HG03575 (cell line): ENCODE measurements around the gene BCR.

ENCODE experiments used
- ATAC-seq: cut with Tn5 transposase; IDR thresholded peaks from one replicate; pipeline ENCODE4 v1.9.1; 2021; ENCODE audit not compliant: unreplicated experiment, insufficient number of reproducible peaks, low FRiP score; ENCODE audit errors: extremely low read depth

The BCR gene

GRCh38 chr22:23187871-23188700 lies 7.8 kb downstream of the BCR start:
- no peak for ATAC-seq

DNA sequence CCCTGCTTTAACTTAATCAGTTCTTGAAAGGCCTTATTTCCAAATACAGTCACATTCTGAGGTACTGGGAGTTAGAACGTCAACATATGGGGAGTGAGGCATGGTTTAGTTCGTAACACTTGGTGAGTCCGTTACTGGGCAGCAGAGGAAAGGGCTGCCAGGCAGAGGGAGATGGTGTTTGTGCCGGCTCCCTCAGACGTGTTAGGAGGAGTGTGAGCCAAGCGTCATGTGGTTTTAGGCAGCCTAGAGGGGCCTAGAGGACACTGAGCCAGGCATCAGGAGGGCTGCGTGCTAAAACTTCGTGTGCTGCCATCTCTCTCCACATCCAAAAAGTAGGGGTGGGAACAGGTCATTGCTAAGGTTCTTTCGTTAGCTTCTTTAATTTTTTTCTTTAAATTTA lies 10.2 kb downstream of the BCR start:
- no peak for ATAC-seq

DNA sequence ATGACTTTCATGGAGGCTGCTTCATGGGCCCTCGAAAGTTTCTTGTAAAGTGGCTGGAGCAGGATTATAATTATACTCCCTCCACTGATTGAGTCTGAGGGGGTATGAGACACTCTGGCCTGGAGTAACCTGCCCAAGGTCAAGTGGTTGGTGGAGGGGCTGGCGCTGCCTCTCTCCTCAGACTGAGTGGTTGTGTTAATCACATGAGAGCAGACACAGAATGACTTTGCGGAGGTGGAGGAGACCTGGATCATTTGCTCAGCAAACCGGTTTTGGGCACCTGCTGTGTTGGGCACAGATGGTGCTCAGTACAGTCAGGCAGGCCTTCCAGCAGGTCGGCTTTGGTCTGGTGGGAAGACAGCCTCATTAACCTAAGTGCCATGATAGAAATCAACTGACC lies 11.8 kb downstream of the BCR start:
- ATAC-seq: no peak

DNA sequence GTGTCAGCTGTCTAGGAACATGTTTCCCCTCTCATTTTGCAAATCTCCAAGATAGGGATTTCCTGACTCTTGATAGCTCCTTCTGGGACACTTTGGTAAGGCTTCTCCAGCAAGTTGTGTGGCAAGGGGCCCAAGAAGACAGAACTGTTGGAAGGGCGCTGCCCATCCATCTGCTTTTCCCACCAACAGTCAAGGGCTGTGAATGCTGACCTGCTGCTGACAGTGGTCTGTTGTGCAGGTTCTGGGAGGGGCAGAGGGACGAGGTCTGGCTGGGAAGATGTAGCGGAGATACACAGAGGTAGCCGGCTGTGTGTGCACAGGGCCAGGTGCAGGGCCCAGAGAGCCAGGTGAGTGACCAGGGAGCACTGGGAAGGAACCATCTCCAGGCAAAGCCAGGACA lies 12.2 kb downstream of the BCR start:
- no peak for ATAC-seq

- ATAC-seq: no peak
These were observed 13.0 kb downstream of the BCR start for GRCh38 chr22:23193196-23193827.

DNA sequence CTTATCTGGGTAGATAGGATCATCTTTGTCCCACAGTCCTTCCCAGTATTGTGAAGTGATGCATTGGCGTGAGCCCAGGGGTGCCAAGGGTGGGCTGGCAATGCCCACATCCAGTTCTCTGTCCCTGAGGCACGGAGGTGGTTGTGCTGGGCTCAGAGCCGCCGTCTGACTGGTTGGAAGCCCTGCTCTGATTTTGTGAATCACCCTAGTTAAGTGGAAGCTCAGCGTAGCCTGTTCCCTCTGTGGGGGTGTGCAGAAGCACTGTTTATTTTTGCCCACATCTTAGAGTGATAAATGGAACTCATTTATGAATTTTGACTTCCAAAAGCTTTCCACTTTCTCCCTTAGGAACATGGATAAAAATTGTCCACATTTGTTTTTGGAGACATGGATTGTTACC lies 13.6 kb downstream of the BCR start:
- no peak for ATAC-seq

DNA sequence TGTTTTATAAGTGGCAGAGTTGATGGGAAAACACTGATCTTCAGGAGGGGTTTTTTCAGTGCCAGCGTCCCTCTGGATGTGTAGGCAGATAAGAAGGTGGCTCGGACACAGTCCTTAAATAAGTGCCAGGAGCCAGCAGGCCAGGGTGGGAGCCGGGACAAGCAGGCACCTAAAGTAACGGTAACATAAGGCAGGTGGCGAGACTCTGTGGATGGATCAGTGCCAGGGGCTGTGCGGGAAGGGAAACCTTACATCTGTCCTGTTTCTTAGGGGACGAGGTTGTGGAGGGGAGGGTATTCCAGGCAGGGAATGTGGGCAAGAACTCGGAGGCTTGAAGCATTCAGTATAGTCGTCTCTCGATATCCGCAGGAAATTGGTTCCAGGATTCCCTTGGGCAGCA lies 15.9 kb downstream of the BCR start:
- ATAC-seq: no peak

DNA sequence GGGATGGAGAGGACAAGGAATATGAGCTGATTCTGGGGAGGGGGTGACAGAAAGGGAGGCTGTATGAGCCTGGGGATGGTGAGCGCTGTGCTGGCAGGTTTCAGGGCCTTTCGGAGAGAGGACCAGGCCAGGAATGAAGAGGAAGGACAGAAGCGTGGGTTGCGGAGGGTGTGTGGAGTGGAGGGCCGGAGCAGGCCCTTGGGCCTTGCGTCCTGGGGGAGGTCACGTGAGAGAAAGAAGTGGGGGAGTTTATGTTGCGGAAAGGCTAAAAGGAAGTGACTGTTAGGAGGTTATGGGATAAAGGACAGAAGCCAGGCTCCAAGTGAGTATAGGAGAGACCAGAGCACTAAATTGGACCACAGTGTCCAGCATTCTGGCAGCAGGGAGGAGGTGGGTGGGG lies 17.5 kb downstream of the BCR start:
- no peak for ATAC-seq

GRCh38 chr22:23199159-23199558 lies 18.9 kb downstream of the BCR start:
- no peak for ATAC-seq

- ATAC-seq: no peak
These were observed 20.6 kb downstream of the BCR start for GRCh38 chr22:23200898-23201297.

DNA sequence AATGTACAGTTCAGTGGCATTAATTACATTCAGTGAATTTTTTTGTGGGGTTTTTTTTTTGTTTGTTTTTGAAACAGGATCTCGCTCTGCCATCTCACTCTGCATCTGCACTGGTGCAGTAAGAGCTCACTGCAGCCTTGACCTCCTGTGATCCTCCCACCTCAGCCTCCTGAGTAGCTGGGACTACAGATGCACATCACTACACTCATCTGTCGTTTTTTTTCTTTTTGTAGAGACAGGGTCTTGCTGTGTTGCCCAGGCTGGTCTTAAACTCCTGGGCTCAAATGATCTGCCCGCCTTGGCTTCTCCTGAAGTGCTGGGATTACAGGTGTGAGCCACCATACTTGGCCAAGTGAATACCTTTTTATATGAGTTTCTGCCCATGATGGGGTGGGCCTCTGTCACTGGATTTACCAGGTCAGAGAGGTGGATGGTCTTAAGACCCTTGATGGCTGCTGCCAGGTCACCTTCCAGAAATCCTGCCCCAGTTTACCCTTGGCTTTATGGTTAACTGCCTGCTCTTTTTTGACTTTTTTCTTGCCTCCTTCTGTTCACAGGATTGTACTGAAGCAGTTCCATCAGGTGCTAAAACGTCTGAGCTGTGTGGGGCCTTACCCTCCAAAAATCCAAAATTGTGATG lies 22.6 kb downstream of the BCR start:
- no peak for ATAC-seq

DNA sequence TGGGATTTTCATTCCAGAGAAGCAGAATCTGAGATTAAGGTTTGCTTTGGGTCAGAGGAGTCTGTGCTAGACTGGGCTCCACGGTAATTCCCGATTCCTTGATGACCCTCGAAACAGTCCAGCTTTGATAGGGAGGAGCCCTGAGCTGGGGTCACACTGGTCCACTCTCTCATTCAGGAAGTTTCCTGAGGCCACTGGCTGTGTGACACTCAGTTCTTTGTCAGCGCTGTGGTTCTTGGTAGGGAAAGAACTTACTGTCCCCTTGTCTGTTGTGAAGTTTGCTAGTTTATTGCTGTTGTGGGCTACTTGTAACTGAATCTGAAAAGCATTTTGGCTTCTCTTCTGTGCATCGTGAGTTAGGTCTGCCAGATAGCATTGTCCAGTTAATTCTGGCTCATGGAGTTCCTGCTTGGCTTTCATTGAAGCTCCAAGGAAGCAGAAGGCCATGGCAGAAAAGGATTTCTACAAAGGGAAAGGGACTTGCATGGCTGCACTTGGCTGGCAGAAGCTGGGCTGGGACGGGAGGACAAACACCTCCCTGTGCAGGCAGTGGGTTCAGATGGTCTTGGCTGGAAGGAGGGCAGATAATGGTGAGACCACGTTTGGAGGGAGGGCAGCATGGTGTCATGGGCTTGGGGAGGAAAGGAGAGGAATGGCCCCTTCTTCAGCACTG lies 23.3 kb downstream of the BCR start:
- no peak for ATAC-seq

DNA sequence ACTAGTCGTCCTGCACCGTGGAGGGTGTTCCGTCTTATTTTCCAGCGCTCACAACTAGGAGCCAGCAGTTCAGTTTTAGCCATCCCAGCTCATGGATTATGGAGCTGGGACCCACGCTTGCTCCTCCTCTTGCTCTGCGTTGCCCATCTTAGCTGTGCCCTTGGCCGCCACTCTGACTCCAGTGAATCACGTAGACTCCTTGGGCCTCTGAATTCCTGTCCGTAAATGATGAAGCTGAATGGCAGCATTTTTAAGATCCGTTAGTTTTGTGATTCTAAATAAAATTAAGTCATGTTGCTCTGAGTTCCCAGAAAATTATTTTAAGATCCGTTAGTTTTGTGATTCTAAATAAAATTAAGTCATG lies 23.8 kb downstream of the BCR start:
- no peak for ATAC-seq

DNA sequence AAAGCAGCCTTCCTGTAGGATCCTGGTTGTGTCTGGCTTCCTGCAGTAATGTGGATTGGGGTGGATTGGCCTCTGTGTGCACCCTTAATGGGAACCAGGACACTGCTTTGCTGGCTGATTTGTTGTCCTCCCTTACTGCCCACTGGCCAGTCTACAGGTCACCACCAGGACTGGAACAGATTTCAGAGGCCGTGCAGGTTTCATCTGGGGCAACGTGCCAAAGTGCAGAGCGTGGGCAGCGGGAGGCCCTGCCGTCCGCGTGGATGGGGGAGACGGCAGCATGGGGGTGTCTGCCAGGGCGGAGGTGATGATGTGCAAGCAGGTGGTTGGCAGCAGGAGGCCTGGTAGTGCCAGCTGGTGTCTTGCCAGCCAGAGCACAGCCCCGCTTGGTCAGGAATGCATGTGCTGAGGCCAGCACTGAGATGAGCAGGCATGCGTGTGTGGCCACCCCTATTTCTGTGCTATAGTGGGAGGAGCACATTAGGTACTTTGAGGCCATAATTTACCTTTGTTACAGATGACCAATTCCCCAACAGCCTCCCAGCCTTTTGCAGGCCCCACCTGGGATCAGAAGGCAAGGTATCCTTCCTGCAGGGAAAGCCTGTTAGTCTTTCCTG lies 24.3 kb downstream of the BCR start:
- ATAC-seq: no peak

DNA sequence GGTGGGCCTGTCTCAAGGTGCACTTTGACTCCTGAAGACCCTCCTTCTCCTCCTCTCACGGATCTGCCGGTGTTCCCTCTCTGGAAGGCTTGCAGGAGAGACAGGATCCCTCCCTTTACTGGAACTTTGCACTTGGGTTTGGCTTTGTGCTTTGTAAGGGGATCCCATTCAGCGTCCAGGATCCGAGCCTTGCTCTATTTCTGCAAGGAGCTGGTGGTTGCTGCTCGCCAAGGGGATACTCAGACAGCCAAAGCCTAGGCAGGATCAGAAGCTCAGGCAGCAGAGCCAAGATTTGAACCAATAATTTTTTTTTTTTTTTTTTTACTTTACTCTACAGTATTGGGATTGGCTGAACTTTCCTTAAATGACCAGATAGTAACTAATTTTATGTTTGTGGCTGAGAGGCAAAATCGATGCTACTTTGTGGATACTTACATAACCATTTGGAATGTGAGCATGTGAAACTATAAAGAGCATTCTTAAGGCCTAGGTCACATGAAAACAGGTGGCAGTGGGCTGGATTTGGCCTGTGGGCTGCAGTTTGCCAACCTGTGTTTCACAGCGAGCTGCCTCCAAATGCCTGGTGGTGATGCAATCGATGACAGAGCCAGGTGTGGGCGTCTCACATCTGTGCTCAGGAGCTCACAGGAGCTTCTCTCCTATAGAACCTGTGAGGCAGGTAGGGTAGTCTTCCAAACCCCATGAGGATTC lies 25.2 kb downstream of the BCR start:
- no peak for ATAC-seq

DNA sequence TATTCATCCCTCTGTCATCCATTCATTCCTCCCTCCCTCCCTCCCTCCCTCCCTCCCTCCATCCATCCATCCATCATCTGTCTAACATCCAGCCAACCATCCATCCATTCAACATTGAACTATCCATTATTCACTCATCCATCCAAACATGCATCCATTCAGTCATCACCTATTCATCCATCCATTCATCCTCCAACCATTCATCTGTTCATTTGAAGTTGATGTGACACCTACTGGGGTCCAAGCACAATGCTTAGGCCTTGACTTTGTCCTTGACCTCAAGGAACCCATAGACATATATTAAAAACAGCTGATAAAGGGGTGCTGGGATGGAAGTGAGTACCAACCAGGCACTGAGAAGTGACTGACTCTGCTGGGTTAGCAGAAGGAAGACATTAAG lies 26.6 kb downstream of the BCR start:
- no peak for ATAC-seq

GRCh38 chr22:23207729-23208393 lies 27.6 kb downstream of the BCR start:
- no peak for ATAC-seq

DNA sequence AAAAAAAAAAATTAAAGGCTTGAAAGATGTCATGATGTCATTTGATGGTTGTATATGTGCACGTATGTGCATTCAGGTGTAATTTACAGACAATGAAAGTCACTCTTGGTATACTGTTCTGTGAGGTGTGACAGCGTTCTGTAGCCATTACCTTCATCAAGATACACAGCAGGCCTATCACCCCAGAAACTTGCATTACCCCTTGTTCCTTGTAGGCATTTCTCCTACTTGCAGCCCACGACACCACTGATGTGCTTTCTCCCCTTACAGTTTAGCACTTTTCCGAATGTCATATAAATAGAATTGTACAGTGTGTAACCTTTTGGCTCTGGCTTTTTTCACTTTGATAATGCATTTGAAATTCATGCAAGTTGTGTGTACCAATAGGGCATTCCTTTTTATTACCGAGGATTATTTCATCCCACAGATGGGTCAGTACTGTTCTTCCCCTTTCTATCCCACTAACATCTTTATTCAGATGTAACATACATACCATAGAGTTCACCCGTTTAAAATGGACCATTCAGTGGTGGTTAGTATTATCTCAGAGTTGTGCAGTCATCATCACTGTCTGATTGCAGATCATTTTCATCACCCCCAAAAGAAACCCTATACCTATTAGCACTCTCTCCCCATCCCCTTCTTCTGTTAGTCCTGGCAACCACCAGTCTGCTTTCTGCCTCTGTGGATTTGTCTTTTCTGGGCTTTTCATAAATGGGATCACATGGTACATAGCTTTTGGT lies 30.3 kb downstream of the BCR start:
- no peak for ATAC-seq
